Lower leg skin (tissue), 3 donors: Measurements from ENCODE around the gene OSBPL2.

Experiments
- POLR2A ChIP-seq, 2 donors: fragments of 450-650 bp; IDR thresholded peaks; one replicate each; pipeline ENCODE4 v1.6.1; 2016 to 2017; ENCODE audit warnings: antibody characterized with exemption in 2 of 2, mild to moderate bottlenecking in 1 of 2, moderate library complexity in 1 of 2
- TF ChIP-seq, protein P1 (sequence below), 3 donors: fragments of 450-650 bp; IDR thresholded peaks; one replicate each; pipeline ENCODE4 v1.5.1; 2016; ENCODE audit warnings: antibody characterized with exemption in 3 of 3, mild to moderate bottlenecking in 3 of 3, moderate library complexity in 2 of 3

DNA sequence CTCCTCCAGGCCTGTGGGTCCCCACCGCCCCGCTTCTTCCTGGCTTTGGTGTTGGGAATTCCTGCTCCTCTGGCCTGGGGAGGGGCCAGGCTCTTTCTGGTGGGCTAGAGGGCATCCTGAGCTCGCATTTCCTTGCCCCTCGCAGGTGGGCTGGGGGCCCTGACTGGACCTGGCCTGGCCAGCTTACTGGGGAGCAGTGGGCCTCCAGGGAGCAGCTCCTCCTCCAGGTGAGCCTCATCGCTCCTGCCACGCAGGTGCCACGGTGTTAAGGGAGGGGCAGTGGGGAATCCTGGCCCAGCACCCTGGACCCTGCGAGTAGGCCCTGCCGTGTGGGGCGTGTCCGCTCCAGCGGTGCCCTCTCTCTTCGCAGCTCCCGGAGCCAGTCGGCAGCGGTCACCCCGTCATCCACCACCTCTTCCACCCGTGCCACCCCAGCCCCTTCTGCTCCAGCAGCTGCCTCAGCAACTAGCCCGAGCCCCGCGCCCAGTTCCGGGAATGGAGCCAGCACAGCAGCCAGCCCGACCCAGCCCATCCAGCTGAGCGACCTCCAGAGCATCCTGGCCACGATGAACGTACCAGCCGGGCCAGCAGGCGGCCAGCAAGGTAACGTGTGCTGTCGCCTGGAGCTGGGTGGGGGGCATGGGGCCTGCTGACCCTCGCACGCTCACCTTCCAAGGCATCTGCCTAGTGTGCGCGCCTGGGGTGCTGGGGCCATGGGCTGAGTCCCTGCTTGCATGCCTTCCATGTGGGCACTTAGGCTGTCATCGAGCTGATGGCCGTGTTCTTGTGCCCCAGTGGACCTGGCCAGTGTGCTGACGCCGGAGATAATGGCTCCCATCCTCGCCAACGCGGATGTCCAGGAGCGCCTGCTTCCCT, 69.1 kb downstream of the OSBPL2 start:
- TF ChIP-seq, protein P1, sequence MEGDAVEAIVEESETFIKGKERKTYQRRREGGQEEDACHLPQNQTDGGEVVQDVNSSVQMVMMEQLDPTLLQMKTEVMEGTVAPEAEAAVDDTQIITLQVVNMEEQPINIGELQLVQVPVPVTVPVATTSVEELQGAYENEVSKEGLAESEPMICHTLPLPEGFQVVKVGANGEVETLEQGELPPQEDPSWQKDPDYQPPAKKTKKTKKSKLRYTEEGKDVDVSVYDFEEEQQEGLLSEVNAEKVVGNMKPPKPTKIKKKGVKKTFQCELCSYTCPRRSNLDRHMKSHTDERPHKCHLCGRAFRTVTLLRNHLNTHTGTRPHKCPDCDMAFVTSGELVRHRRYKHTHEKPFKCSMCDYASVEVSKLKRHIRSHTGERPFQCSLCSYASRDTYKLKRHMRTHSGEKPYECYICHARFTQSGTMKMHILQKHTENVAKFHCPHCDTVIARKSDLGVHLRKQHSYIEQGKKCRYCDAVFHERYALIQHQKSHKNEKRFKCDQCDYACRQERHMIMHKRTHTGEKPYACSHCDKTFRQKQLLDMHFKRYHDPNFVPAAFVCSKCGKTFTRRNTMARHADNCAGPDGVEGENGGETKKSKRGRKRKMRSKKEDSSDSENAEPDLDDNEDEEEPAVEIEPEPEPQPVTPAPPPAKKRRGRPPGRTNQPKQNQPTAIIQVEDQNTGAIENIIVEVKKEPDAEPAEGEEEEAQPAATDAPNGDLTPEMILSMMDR (IDR thresholded peaks at IDR 0.05), result no peak
- TF ChIP-seq POLR2A (IDR thresholded peaks at IDR 0.05), result no peak
